HG03432 (cell line): ENCODE data around the gene ROBO1.

ENCODE experiments used
- ATAC-seq: cut with Tn5 transposase; IDR thresholded peaks from one replicate; pipeline ENCODE4 v1.9.1; 2021; ENCODE audit warnings: mild to moderate bottlenecking, moderate library complexity; ENCODE audit not compliant: unreplicated experiment

ROBO1 gene

GRCh38 chr3:79253271-79253670 lies 514.5 kb downstream of the ROBO1 start:
- ATAC-seq = no peak

GRCh38 chr3:79250746-79251145 lies 517.1 kb downstream of the ROBO1 start:
- ATAC-seq = no peak

GRCh38 chr3:79249701-79250100 lies 518.1 kb downstream of the ROBO1 start:
- ATAC-seq = no peak

- no peak for ATAC-seq
Observed at GRCh38 chr3:79247725-79248043, 520.1 kb downstream of the ROBO1 start.

- ATAC-seq = no peak
Observed at GRCh38 chr3:79246875-79247724, 520.7 kb downstream of the ROBO1 start.

- ATAC-seq = no peak
Observed at GRCh38 chr3:79245284-79246138, 522.3 kb downstream of the ROBO1 start.

GRCh38 chr3:79236496-79236895 lies 531.3 kb downstream of the ROBO1 start:
- no peak for ATAC-seq

GRCh38 chr3:79233431-79234060 lies 534.3 kb downstream of the ROBO1 start:
- no peak for ATAC-seq

GRCh38 chr3:79230266-79230665 lies 537.5 kb downstream of the ROBO1 start:
- no peak for ATAC-seq

- no peak for ATAC-seq
Observed at GRCh38 chr3:79217096-79217495, 550.7 kb downstream of the ROBO1 start.

- ATAC-seq = no peak
Observed at GRCh38 chr3:79215286-79215685, 552.5 kb downstream of the ROBO1 start.

GRCh38 chr3:79211586-79212359 lies 556.0 kb downstream of the ROBO1 start:
- ATAC-seq = no peak

- ATAC-seq = no peak
Observed at GRCh38 chr3:79204351-79204750, 563.4 kb downstream of the ROBO1 start.

GRCh38 chr3:79203144-79203519 lies 564.7 kb downstream of the ROBO1 start:
- ATAC-seq = no peak

- ATAC-seq = no peak
Observed at GRCh38 chr3:79202471-79203143, 565.2 kb downstream of the ROBO1 start.

- ATAC-seq = no peak
Observed at GRCh38 chr3:79200456-79200855, 567.3 kb downstream of the ROBO1 start.

GRCh38 chr3:79199966-79200365 lies 567.8 kb downstream of the ROBO1 start:
- ATAC-seq = no peak

- ATAC-seq = no peak
Observed at GRCh38 chr3:79187426-79187825, 580.4 kb downstream of the ROBO1 start.

- ATAC-seq = no peak
Observed at GRCh38 chr3:79184251-79184650, 583.5 kb downstream of the ROBO1 start.

GRCh38 chr3:79183496-79183895 lies 584.3 kb downstream of the ROBO1 start:
- no peak for ATAC-seq
